ENCODE data around the gene PLEKHG3. TPM values are rescaled to one million over a fixed set of nuclear protein-coding genes. Genes with fewer than 3 reads are reported as not detected.

PLEKHG3 gene
- total RNA-seq, 1 experiment from 2014 or later, result 11.2 TPM

DNA sequence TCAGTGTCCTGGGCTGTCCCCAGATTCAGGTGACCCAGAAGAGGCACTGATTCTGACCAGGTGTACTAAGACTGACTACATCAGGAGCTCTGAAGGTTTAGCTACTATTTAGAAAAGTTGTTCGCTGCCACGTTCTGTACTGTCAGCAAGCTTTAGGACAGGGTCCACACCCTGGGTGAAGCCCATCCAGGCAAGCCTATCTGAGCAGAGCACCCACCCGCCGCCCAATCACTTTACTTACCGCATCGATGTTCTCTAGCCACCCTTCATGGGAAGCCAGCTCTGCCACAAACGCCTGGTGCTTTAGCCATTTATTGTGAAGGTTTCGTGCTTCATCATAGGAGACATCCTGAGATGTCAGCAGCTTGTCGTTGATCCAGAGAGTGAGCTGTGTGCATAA is 79.8 kb downstream of the PLEKHG3 start:
- DNase-seq (ENCODE audit: low spot score), result no peak

GRCh38 chr14:64786296-64787149 is 82.3 kb downstream of the PLEKHG3 start:
- peak; percentile 70 for DNase-seq (ENCODE audit: low spot score)

DNA sequence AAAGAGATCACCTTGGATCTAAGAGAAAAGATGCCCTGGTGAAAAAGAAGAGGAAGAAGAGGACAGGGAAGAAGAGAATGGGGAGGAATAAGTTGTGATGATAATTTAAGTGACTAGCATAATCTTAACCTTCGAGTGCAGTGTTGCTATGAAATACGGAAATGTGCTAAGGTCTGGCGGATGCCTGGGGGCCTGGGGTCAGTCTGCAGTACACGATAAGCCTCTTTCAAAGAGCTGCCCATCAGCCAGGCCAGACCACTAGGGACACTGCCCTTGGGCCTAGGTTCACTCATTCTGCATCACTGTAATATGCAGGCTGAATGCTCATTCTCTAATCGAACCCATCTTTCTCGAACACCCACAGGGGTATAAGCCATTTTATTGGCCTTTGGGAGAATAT is 83.4 kb downstream of the PLEKHG3 start:
- DNase-seq (ENCODE audit: low spot score), result no peak

DNA sequence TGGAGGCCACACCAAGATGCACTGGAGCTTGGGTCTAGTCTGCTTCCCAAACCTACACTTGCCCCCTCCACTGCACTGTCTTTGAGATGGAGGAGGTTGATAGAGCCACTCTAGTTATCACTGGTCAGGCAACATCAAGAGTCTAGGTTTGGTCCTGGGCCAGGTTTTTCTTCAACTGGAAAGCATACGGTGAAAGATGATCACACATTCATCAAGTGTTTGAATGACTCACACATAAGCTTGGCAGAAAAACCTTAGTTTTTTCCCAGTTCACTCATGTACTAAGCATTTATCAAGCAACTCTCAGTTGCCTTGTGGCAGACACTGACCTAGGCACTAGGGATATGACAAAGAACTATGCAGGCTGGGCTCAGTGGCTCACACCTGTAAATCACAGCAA is 84.5 kb downstream of the PLEKHG3 start:
- DNase-seq (ENCODE audit: low spot score), result peak; percentile 91

GRCh38 chr14:64789696-64790095 is 85.5 kb downstream of the PLEKHG3 start:
- DNase-seq (ENCODE audit: low spot score), result no peak

- no peak for DNase-seq (ENCODE audit: low spot score)
Observed at GRCh38 chr14:64790478-64790877, 86.3 kb downstream of the PLEKHG3 start.

DNA sequence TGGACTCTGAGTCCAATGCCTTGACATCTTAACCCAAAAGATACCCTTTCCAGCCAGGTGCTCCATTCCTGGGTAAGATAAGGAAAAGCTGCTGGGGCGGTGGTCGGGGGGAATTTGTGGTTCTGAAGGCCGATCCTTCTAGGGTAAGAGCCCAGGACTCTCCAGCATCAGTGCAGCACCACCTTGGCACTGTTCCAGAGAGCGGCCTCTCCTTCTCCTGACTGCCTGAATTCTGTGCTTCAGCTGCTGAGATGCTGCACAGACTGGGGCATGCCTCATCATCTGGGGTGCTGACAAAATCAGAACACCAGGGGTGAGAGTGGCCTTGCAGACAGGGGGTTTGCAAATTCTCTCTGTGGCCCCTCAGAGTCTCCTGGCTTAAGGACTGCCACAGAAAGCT is 88.0 kb downstream of the PLEKHG3 start:
- no peak for DNase-seq (ENCODE audit: low spot score)

DNA sequence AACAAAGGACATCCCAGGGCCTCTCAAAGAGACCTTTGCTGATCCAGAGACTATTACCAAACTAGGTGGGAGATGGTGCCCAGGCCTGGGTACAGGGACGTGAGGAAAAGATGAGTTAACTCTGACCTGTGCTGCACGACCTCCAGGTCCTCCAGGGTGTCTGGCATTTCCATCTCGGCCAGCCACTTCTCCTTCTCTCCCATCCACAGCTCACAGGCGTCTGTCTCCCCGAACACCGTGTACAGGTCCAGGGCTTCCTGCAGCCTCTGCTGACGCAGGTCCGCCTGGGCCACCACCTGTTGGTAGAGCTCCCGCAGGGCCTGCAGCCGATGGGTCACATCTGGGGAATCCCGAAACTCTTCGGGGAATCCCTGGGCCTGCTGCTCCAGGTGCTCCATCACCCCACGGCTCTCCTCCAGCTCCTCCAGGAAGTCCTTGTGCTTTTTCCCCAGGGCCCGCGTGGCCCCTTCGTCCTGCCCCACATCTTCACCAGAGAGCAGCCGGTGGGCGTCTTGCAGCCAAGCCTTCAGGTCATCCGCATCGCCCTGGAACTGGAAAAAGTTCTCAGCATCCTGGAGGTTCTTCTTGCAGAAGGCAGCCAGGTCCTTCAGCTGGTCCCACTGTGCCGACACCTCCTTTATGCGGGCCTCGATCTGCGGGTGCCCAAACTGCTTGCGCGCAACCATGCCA is 88.8 kb downstream of the PLEKHG3 start:
- no peak for DNase-seq (ENCODE audit: low spot score)

DNA sequence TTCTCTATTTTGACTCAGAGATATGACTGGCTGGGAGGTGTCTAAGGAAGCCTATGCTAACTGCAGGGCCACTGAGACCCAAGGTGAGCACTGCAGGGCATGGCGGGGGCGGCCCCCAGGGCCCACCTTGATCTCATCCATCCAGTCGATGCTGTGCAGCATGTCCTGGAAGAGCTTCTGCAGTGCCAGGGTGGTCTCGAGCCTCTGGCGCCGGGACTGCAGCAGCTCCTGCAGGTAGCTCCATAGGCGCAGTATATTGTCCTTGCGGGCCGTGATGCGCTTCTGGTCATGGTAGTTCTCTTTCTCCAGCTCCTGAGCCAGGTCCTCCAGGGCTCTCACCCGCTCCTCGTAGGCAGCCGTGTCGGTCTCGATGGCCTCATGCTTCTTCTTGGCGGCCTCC is 91.0 kb downstream of the PLEKHG3 start:
- DNase-seq (ENCODE audit: low spot score), result no peak

GRCh38 chr14:64795921-64796320 is 91.7 kb downstream of the PLEKHG3 start:
- no peak for DNase-seq (ENCODE audit: low spot score)

DNA sequence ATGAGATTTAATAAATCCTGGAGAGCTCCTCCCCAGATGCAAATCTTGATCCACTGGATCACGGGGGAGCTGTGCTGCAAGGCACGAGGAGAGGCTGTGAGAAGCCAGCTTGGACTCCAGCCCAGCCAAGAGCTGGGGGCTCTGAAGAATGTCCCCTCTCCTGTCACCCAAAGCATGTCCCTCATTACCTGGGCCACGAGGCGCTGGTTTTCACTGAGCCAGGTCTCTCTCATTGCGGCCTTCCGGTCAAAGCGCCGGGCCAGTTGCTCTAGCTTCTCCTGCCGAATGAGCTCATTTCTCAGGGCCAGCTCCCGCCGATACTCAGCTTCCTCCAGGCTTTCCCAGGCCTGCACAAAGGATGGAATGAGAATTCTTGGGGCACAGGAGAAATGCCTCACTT is 92.1 kb downstream of the PLEKHG3 start:
- no peak for DNase-seq (ENCODE audit: low spot score)

GRCh38 chr14:64799555-64799954 is 95.3 kb downstream of the PLEKHG3 start:
- DNase-seq (ENCODE audit: low spot score), result no peak

Other genes with a start within 250 kb of the PLEKHG3 start
- 1.6 and 1.9 TPM in 2 replicates for gene AKAP5, start 238.9 kb upstream of the PLEKHG3 start, total RNA-seq (2014; rRNA removed; shearing (Covaris generic))
- 1.1 and 2.2 TPM in 2 replicates for gene ZBTB25, start 200.6 kb upstream of the PLEKHG3 start, total RNA-seq (2014; rRNA removed; shearing (Covaris generic))
- 33.3 and 37.8 TPM in 2 replicates for gene ZBTB1, start 199.7 kb upstream of the PLEKHG3 start, total RNA-seq (2014; rRNA removed; shearing (Covaris generic))
- gene HSPA2, start 163.7 kb upstream of the PLEKHG3 start, total RNA-seq (2014; rRNA removed; shearing (Covaris generic)), result 0.05 TPM in 1 of 2 replicates, not detected in the other
- 0.69 TPM in 1 of 2 replicates, not detected in the other for gene PPP1R36, start 154.5 kb upstream of the PLEKHG3 start, total RNA-seq (2014; rRNA removed; shearing (Covaris generic))
- 1.9 and 2.0 TPM in 2 replicates for gene SPTB, start 175.5 kb downstream of the PLEKHG3 start, total RNA-seq (2014; rRNA removed; shearing (Covaris generic))
- gene CHURC1, start 210.0 kb downstream of the PLEKHG3 start, total RNA-seq (2014; rRNA removed; shearing (Covaris generic)), result 31.0 and 32.6 TPM in 2 replicates
- not detected in 2 replicates for gene GPX2, start 238.3 kb downstream of the PLEKHG3 start, total RNA-seq (2014; rRNA removed; shearing (Covaris generic))